NCI-H1105 (cell line): Measurements from ENCODE around the gene PLA2G2D.

Experiments
- DNase-seq: peaks from one replicate; lab custom pipeline; 2025; lab: John Stamatoyannopoulos, UW

The PLA2G2D gene

GRCh38 chr1:20086800-20087199 lies 32.5 kb downstream of the PLA2G2D start:
- no peak for DNase-seq

- no peak for DNase-seq
These were observed 36.0 kb downstream of the PLA2G2D start for GRCh38 chr1:20083178-20083944.

- DNase-seq, result no peak
These were observed 36.6 kb downstream of the PLA2G2D start for GRCh38 chr1:20082772-20083171.

- DNase-seq, result no peak
These were observed 38.0 kb downstream of the PLA2G2D start for GRCh38 chr1:20081353-20081810.

- no peak for DNase-seq
These were observed 38.6 kb downstream of the PLA2G2D start for GRCh38 chr1:20080441-20081352.

- no peak for DNase-seq
These were observed 39.6 kb downstream of the PLA2G2D start for GRCh38 chr1:20079661-20080305.

GRCh38 chr1:20078711-20079110 lies 40.6 kb downstream of the PLA2G2D start:
- no peak for DNase-seq

- DNase-seq, result no peak
These were observed 41.1 kb downstream of the PLA2G2D start for GRCh38 chr1:20078171-20078651.

GRCh38 chr1:20076710-20077461 lies 42.5 kb downstream of the PLA2G2D start:
- DNase-seq, result no peak

GRCh38 chr1:20076223-20076622 lies 43.1 kb downstream of the PLA2G2D start:
- DNase-seq, result no peak

- no peak for DNase-seq
These were observed 44.0 kb downstream of the PLA2G2D start for GRCh38 chr1:20075345-20075744.

GRCh38 chr1:20074725-20075171 lies 44.6 kb downstream of the PLA2G2D start:
- DNase-seq, result no peak

GRCh38 chr1:20074055-20074724 lies 45.1 kb downstream of the PLA2G2D start:
- DNase-seq, result no peak

- no peak for DNase-seq
These were observed 46.1 kb downstream of the PLA2G2D start for GRCh38 chr1:20073256-20073655.

- DNase-seq, result no peak
These were observed 46.6 kb downstream of the PLA2G2D start for GRCh38 chr1:20072771-20073170.

- DNase-seq, result no peak
These were observed 47.9 kb downstream of the PLA2G2D start for GRCh38 chr1:20071416-20071815.

- DNase-seq, result no peak
These were observed 49.0 kb downstream of the PLA2G2D start for GRCh38 chr1:20070357-20070756.

- no peak for DNase-seq
These were observed 49.5 kb downstream of the PLA2G2D start, which contains the start of gene PLA2G5 for GRCh38 chr1:20069874-20070273. PLA2G5 (plus strand) TSS chr1:20070194; CDS start chr1:20084831, 14,637 bp downstream.

GRCh38 chr1:20068722-20069121 lies 50.6 kb downstream of the PLA2G2D start:
- DNase-seq, result no peak

- no peak for DNase-seq
These were observed 55.5 kb downstream of the PLA2G2D start for GRCh38 chr1:20063861-20064292.
